Activated T-cell treated with anti-CD3 and anti-CD28 coated beads, Interleukin-2, amount 50 U/mL, for 4 hours (primary cell): Measurements from ENCODE around the gene COX18. TPM values are rescaled to one million over a fixed set of nuclear protein-coding genes. Genes with fewer than 3 reads are reported as not detected.

ENCODE experiments used
- ATAC-seq, 2 donors: fragments of 200-7000 bp; cut with Tn5 transposase; one replicate each; pipeline ENCODE4 v1.10.0; 2021
- DNase-seq: peaks from one replicate; pipeline ENCODE4 v3.0.0-alpha.2; 2020
- H3K27me3 Mint-ChIP-seq: one replicate; pipeline ENCODE4 v1.8.0; 2021; ENCODE audit warnings: low read depth, mixed read lengths
- H3K36me3 Mint-ChIP-seq: one replicate; pipeline ENCODE4 v1.8.0; 2022; ENCODE audit warnings: mixed read lengths; ENCODE audit not compliant: insufficient read depth
- H3K4me1 Mint-ChIP-seq: one replicate; pipeline ENCODE4 v1.8.0; 2021; ENCODE audit warnings: low read depth, mixed read lengths
- H3K4me3 Mint-ChIP-seq: one replicate; pipeline ENCODE4 v1.8.0; 2021; ENCODE audit warnings: mild to moderate bottlenecking, moderate library complexity, mixed read lengths
- H3K9me3 Mint-ChIP-seq: one replicate; pipeline ENCODE4 v1.8.0; 2021; ENCODE audit warnings: mixed read lengths
- total RNA-seq, 3 donors: library from RNA; stranded (reverse); gene quantifications; one replicate each; pipeline ENCODE4 v1.2.1, GENCODE V29; 2021

Gene COX18
- total RNA-seq, 3 donors from 2014 or later: 22.1 to 25.2 (median 23.0) TPM

- Mint-ChIP-seq H3K9me3 (no peaks in the 10 kb centered on the region), H3K27me3 (peaks cover 10% of the 10 kb centered on the region), H3K4me3 (no peak overlapping the region), H3K36me3 (no peaks in the 10 kb centered on the region), H3K4me1 (no peaks in the 10 kb centered on the region)
- ATAC-seq (no peak), DNase-seq (no peak)
Observed at GRCh38 chr4:73019462-73020047, 50.0 kb downstream of the COX18 start.

- Mint-ChIP-seq H3K9me3 (no peaks in the 10 kb centered on the region), H3K27me3 (peaks cover 10% of the 10 kb centered on the region), H3K4me1 (no peaks in the 10 kb centered on the region), H3K36me3 (no peaks in the 10 kb centered on the region), H3K4me3 (no peak overlapping the region)
- ATAC-seq (no peak), DNase-seq (no peak)
Observed at GRCh38 chr4:73018595-73018994, 50.9 kb downstream of the COX18 start.

DNA sequence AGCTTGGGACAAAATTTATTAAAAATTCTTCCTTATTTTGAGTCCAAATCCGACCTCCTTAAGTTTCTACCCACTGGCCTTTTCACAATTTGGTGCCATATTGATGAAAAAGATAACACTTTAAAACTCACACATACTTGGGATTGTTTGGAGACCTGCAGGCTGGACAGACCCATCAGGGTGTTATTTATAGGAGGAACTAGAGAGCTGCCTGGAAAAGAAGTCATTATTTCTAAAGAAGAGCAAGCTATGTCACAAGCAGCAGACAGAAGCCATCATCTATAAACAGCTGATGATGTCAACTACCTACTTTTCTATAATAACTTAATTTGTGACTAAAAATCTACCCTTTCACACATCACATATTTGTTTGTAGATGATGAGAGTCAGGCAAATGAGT is 56.2 kb downstream of the COX18 start:
- Mint-ChIP-seq H3K4me3 (no peak overlapping the region), H3K4me1 (no peaks in the 10 kb centered on the region), H3K9me3 (peaks cover 9% of the 10 kb centered on the region), H3K36me3 (no peaks in the 10 kb centered on the region), H3K27me3 (peaks cover 12% of the 10 kb centered on the region)
- ATAC-seq: no peak
- DNase-seq: no peak

- Mint-ChIP-seq H3K4me3 (no peak overlapping the region), H3K9me3 (peaks cover 9% of the 10 kb centered on the region), H3K4me1 (no peaks in the 10 kb centered on the region), H3K36me3 (no peaks in the 10 kb centered on the region), H3K27me3 (peaks cover 12% of the 10 kb centered on the region)
- ATAC-seq (no peak), DNase-seq (no peak)
Observed at GRCh38 chr4:73012673-73013072, 56.8 kb downstream of the COX18 start.

DNA sequence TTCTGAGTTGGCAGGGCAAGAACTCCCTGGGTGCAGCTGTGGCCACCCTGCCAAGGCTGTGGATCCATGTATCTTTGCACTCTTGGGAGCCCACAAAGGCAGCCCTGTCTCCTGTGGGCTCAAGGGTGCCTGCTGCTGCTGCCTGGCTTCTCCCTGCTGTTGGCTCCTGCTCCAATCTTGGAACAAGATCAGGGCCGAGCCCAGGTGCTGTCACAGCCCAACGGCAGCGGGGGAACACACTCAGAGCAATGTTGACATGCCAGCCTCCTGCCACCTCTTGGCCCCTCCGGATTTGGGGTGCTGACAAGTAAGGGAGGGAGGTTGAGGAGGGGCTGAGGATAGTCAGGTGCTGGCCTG is 57.9 kb downstream of the COX18 start:
- DNase-seq (no peak), ATAC-seq (no peak)
- H3K36me3 Mint-ChIP-seq: no peaks in the 10 kb centered on the region
- no peak overlapping the region for H3K4me3 Mint-ChIP-seq
- peaks cover 12% of the 10 kb centered on the region for H3K27me3 Mint-ChIP-seq
- peaks cover 9% of the 10 kb centered on the region for H3K9me3 Mint-ChIP-seq
- H3K4me1 Mint-ChIP-seq: no peaks in the 10 kb centered on the region

DNA sequence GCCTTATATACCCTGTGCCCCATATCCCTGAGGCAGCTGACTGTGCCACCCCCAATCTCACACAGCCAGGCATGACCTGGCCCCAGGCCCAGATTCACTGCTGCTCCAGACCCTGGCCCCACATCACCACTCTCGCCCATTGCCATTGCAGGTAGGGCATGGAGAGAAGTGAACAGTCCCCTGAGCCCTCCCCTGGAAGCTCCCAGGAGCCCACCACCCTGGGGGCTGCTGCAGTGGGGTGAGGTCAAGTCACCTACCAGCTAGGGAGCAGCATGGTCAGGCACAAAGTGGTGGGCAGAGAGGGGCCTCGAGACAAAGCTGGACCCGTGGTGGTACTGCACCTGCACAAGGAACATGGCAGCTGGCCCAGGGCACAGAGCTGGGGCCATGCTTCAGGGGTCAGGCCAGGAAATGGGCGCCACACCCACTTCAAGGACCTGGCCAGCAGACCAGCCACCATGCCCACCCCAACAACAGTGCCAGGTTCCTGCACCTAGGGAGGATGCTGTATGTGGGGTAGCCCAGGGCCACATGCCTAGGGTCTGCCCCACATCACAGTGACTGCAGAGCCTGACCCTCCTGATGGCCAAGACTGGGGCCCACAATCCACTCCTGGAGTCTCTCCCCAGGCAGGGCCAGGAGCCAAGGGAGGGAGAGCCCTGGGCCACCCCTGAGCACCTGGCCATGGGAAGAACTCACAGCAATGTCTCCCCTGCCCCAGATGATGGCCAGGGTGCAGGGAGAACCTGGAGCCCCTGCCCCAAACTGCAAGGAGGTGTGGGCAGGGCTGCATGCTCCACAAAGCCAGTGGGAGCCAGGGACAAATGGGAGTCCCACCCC is 58.5 kb downstream of the COX18 start:
- Mint-ChIP-seq H3K4me1 (no peaks in the 10 kb centered on the region), H3K9me3 (peaks cover 9% of the 10 kb centered on the region), H3K36me3 (no peaks in the 10 kb centered on the region), H3K4me3 (no peak overlapping the region), H3K27me3 (peaks cover 16% of the 10 kb centered on the region)
- no peak for DNase-seq
- ATAC-seq: no peak

- no peaks in the 10 kb centered on the region for H3K4me1 Mint-ChIP-seq
- H3K4me3 Mint-ChIP-seq: no peak overlapping the region
- H3K9me3 Mint-ChIP-seq: peaks cover 9% of the 10 kb centered on the region
- ATAC-seq (no peak), DNase-seq (no peak)
- no peaks in the 10 kb centered on the region for H3K36me3 Mint-ChIP-seq
- H3K27me3 Mint-ChIP-seq: peaks cover 27% of the 10 kb centered on the region
Observed at GRCh38 chr4:73007526-73008100, 61.9 kb downstream of the COX18 start.

DNA sequence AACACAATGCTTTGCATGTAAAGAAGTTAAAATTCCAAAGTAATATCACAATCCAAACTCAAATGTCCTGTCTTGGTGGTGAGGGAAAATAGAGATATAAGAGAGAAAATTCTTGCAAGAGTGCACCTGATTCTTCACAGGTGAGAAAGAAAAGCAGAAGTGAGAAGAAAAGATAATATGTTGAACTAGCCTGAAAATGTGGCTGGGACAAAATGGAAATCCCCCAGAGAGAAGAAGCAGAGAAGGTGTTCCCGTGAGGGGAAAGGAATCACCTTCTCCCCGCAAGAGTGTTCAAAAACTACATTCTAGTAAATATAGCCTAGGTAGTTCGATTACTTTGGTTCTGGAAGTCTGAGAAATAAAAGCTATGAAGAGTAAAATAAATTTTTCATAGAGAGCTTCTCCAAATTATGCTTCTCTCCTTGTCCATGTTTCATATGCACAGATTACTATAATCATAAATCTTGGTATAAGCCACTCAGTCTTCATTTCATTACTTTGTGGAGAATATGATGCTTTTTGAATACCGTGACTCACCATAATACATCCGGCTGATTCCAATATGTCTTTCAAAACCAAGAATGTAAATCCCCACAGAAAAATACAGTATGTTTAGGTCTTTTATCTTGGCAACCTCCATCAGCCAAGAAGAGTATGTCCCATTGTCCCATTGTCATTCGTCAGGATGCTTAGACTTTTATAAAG is 63.1 kb downstream of the COX18 start:
- Mint-ChIP-seq H3K27me3 (peaks cover 27% of the 10 kb centered on the region), H3K4me3 (no peak overlapping the region), H3K4me1 (no peaks in the 10 kb centered on the region), H3K36me3 (no peaks in the 10 kb centered on the region), H3K9me3 (peaks cover 9% of the 10 kb centered on the region)
- ATAC-seq (no peak), DNase-seq (no peak)

DNA sequence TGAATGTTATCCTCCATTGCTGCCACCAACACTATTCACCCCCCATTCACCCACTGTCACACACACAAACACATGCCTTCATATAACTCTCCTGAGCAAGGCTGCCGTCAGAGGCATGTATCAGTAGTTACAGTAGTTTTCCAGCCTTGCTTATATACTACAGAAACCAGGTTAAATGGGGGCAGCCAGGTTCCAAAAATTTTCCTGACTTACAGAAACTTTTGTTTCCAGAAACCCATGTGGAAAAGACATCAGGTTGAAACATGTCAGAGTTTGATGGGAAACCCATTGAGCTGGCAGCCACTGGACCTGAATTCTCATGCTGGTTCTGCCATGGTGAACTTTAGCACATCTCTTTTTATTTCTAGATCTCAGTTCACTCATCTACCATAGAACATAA is 64.0 kb downstream of the COX18 start:
- DNase-seq: no peak
- no peaks in the 10 kb centered on the region for H3K4me1 Mint-ChIP-seq

More for the DNA sequence above, 64.0 kb downstream of the COX18 start:
- Mint-ChIP-seq H3K4me3 (no peak overlapping the region), H3K27me3 (peaks cover 27% of the 10 kb centered on the region), H3K9me3 (peaks cover 9% of the 10 kb centered on the region), H3K36me3 (no peaks in the 10 kb centered on the region)
- ATAC-seq: no peak

Other genes with a start within 250 kb of the COX18 start
- 10 to 100 TPM; 65.7 to 66.2 (median 66.1) TPM for gene ANKRD17, start 189.1 kb upstream of the COX18 start, total RNA-seq